HG03565 (cell line): ENCODE results near the gene FSIP1.

Source experiments
- ATAC-seq: cut with Tn5 transposase; IDR thresholded peaks from one replicate; pipeline ENCODE4 v1.9.1; 2021; ENCODE audit warnings: mild to moderate bottlenecking, moderate library complexity; ENCODE audit not compliant: unreplicated experiment

FSIP1 gene

GRCh38 chr15:39564972-39565665 lies 217.5 kb downstream of the FSIP1 start:
- ATAC-seq: no peak

GRCh38 chr15:39558421-39558820 lies 224.2 kb downstream of the FSIP1 start:
- no peak for ATAC-seq

GRCh38 chr15:39556461-39556860 lies 226.2 kb downstream of the FSIP1 start:
- no peak for ATAC-seq

GRCh38 chr15:39555885-39556284 lies 226.8 kb downstream of the FSIP1 start:
- ATAC-seq: no peak

- no peak for ATAC-seq
Measured at GRCh38 chr15:39554746-39555387, 227.8 kb downstream of the FSIP1 start.

- ATAC-seq: peak; percentile 49
Measured at GRCh38 chr15:39553947-39554693, 228.5 kb downstream of the FSIP1 start.

GRCh38 chr15:39552556-39552955 lies 230.1 kb downstream of the FSIP1 start:
- no peak for ATAC-seq

- ATAC-seq: no peak
Measured at GRCh38 chr15:39551476-39551875, 231.2 kb downstream of the FSIP1 start.
